ENCODE measurements around the gene PTPN20.
A peak's percentile ranks its signal among the peaks of the same experiment; 100 is the strongest.
"Not testable (repeated sequence)": the region's sequence is repeated elsewhere in the genome, so short reads cannot be mapped to it uniquely, and the experiment has no call there.

Gene PTPN20

GRCh38 chr10:46960742-46961141 lies 49.5 kb downstream of the PTPN20 start:
- DNase-seq (ENCODE audit: low read depth): not testable (repeated sequence)

- not testable (repeated sequence) for DNase-seq (ENCODE audit: low read depth)
Observed at GRCh38 chr10:46963356-46963755, 52.1 kb downstream of the PTPN20 start.

- DNase-seq (ENCODE audit: low read depth): not testable (repeated sequence)
Observed at GRCh38 chr10:46967013-46967412, 55.8 kb downstream of the PTPN20 start.

- not testable (repeated sequence) for DNase-seq (ENCODE audit: low read depth)
Observed at GRCh38 chr10:46980223-46980622, 69.0 kb downstream of the PTPN20 start.

GRCh38 chr10:46987233-46987924 lies 76.2 kb downstream of the PTPN20 start:
- DNase-seq (ENCODE audit: low read depth): not testable (repeated sequence)

- peak; percentile 40 for DNase-seq (ENCODE audit: low read depth)
Observed at GRCh38 chr10:46992803-46993561, 81.8 kb downstream of the PTPN20 start.

GRCh38 chr10:46995234-46995633 lies 84.0 kb downstream of the PTPN20 start:
- no peak for DNase-seq (ENCODE audit: low read depth)

- DNase-seq (ENCODE audit: low read depth): no peak
Observed at GRCh38 chr10:46998192-46998591, 87.0 kb downstream of the PTPN20 start.

GRCh38 chr10:46998595-46998994 lies 87.4 kb downstream of the PTPN20 start:
- no peak for DNase-seq (ENCODE audit: low read depth)

- DNase-seq (ENCODE audit: low read depth): no peak
Observed at GRCh38 chr10:46999217-46999616, 88.0 kb downstream of the PTPN20 start.

- no peak for DNase-seq (ENCODE audit: low read depth)
Observed at GRCh38 chr10:47008769-47009168, 97.5 kb downstream of the PTPN20 start.

- DNase-seq (ENCODE audit: low read depth): no peak
Observed at GRCh38 chr10:47009215-47009838, 98.1 kb downstream of the PTPN20 start.

GRCh38 chr10:47010036-47010435 lies 98.8 kb downstream of the PTPN20 start:
- no peak for DNase-seq (ENCODE audit: low read depth)

GRCh38 chr10:47012214-47012613 lies 101.0 kb downstream of the PTPN20 start:
- no peak for DNase-seq (ENCODE audit: low read depth)

- DNase-seq (ENCODE audit: low read depth): peak; percentile 9
Observed at GRCh38 chr10:47013507-47014154, 102.4 kb downstream of the PTPN20 start.

- DNase-seq (ENCODE audit: low read depth): no peak
Observed at GRCh38 chr10:47015404-47015803, 104.2 kb downstream of the PTPN20 start.

- DNase-seq (ENCODE audit: low read depth): no peak
Observed at GRCh38 chr10:47016564-47016963, 105.3 kb downstream of the PTPN20 start.

GRCh38 chr10:47018026-47018735 lies 107.0 kb downstream of the PTPN20 start:
- no peak for DNase-seq (ENCODE audit: low read depth)

GRCh38 chr10:47019155-47020145 lies 108.2 kb downstream of the PTPN20 start:
- DNase-seq (ENCODE audit: low read depth): no peak

GRCh38 chr10:47020471-47020870 lies 109.2 kb downstream of the PTPN20 start:
- DNase-seq (ENCODE audit: low read depth): no peak

GRCh38 chr10:47021850-47022249 lies 110.6 kb downstream of the PTPN20 start:
- no peak for DNase-seq (ENCODE audit: low read depth)

Measured in amniotic epithelial cell (primary cell).